ENCODE measurements around the gene PTPRN2.

DNA sequence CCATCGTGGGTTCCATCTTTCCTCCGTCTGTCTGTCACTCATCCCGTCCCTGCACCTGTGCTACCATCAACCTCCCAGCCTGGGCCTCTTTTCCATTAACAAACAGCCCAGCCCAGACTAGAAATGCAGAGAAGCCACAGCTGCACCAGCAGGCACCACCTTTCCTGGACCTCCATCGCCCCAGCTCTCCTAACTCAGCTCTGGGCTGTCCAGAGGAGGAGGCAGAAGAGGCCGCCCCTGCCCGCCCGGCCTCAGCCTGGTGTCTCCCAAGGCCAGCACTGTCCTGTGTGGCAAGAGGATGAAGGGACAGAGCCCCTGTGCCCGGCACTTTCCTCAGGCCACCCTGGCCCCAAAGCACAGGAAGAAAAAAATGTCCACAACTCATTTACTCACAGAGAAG is 225.6 kb downstream of the PTPRN2 start:
- TF ChIP-seq ZNF670 (CRISPR knock-in tag; IDR thresholded peaks at IDR 0.05; ENCODE audit: borderline replicate concordance) (no peak), TARDBP (CRISPR knock-in tag; IDR thresholded peaks at IDR 0.05) (no peak), TAF1 (CRISPR knock-in tag; IDR thresholded peaks at IDR 0.05) (no peak)
- TF ChIP-seq, protein P1, sequence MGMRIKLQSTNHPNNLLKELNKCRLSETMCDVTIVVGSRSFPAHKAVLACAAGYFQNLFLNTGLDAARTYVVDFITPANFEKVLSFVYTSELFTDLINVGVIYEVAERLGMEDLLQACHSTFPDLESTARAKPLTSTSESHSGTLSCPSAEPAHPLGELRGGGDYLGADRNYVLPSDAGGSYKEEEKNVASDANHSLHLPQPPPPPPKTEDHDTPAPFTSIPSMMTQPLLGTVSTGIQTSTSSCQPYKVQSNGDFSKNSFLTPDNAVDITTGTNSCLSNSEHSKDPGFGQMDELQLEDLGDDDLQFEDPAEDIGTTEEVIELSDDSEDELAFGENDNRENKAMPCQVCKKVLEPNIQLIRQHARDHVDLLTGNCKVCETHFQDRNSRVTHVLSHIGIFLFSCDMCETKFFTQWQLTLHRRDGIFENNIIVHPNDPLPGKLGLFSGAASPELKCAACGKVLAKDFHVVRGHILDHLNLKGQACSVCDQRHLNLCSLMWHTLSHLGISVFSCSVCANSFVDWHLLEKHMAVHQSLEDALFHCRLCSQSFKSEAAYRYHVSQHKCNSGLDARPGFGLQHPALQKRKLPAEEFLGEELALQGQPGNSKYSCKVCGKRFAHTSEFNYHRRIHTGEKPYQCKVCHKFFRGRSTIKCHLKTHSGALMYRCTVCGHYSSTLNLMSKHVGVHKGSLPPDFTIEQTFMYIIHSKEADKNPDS (CRISPR knock-in tag; IDR thresholded peaks at IDR 0.05) = no peak
- TF ChIP-seq, protein P2, sequence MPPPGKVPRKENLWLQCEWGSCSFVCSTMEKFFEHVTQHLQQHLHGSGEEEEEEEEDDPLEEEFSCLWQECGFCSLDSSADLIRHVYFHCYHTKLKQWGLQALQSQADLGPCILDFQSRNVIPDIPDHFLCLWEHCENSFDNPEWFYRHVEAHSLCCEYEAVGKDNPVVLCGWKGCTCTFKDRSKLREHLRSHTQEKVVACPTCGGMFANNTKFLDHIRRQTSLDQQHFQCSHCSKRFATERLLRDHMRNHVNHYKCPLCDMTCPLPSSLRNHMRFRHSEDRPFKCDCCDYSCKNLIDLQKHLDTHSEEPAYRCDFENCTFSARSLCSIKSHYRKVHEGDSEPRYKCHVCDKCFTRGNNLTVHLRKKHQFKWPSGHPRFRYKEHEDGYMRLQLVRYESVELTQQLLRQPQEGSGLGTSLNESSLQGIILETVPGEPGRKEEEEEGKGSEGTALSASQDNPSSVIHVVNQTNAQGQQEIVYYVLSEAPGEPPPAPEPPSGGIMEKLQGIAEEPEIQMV (CRISPR knock-in tag; IDR thresholded peaks at IDR 0.05; ENCODE audit: low read depth) = no peak
- TF ChIP-seq, protein P3, sequence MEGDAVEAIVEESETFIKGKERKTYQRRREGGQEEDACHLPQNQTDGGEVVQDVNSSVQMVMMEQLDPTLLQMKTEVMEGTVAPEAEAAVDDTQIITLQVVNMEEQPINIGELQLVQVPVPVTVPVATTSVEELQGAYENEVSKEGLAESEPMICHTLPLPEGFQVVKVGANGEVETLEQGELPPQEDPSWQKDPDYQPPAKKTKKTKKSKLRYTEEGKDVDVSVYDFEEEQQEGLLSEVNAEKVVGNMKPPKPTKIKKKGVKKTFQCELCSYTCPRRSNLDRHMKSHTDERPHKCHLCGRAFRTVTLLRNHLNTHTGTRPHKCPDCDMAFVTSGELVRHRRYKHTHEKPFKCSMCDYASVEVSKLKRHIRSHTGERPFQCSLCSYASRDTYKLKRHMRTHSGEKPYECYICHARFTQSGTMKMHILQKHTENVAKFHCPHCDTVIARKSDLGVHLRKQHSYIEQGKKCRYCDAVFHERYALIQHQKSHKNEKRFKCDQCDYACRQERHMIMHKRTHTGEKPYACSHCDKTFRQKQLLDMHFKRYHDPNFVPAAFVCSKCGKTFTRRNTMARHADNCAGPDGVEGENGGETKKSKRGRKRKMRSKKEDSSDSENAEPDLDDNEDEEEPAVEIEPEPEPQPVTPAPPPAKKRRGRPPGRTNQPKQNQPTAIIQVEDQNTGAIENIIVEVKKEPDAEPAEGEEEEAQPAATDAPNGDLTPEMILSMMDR (CRISPR knock-in tag; IDR thresholded peaks at IDR 0.05) = no peak
- TF ChIP-seq, protein P4, sequence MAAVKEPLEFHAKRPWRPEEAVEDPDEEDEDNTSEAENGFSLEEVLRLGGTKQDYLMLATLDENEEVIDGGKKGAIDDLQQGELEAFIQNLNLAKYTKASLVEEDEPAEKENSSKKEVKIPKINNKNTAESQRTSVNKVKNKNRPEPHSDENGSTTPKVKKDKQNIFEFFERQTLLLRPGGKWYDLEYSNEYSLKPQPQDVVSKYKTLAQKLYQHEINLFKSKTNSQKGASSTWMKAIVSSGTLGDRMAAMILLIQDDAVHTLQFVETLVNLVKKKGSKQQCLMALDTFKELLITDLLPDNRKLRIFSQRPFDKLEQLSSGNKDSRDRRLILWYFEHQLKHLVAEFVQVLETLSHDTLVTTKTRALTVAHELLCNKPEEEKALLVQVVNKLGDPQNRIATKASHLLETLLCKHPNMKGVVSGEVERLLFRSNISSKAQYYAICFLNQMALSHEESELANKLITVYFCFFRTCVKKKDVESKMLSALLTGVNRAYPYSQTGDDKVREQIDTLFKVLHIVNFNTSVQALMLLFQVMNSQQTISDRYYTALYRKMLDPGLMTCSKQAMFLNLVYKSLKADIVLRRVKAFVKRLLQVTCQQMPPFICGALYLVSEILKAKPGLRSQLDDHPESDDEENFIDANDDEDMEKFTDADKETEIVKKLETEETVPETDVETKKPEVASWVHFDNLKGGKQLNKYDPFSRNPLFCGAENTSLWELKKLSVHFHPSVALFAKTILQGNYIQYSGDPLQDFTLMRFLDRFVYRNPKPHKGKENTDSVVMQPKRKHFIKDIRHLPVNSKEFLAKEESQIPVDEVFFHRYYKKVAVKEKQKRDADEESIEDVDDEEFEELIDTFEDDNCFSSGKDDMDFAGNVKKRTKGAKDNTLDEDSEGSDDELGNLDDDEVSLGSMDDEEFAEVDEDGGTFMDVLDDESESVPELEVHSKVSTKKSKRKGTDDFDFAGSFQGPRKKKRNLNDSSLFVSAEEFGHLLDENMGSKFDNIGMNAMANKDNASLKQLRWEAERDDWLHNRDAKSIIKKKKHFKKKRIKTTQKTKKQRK (IDR thresholded peaks at IDR 0.05; ENCODE audit: low read length) = no peak
